Measurements from ENCODE around the gene SLC9B1.
A peak's percentile ranks its signal among the peaks of the same experiment; 100 is the strongest.
"Not testable (repeated sequence)": the region's sequence is repeated elsewhere in the genome, so short reads cannot be mapped to it uniquely, and the experiment has no call there.

Gene SLC9B1

DNA sequence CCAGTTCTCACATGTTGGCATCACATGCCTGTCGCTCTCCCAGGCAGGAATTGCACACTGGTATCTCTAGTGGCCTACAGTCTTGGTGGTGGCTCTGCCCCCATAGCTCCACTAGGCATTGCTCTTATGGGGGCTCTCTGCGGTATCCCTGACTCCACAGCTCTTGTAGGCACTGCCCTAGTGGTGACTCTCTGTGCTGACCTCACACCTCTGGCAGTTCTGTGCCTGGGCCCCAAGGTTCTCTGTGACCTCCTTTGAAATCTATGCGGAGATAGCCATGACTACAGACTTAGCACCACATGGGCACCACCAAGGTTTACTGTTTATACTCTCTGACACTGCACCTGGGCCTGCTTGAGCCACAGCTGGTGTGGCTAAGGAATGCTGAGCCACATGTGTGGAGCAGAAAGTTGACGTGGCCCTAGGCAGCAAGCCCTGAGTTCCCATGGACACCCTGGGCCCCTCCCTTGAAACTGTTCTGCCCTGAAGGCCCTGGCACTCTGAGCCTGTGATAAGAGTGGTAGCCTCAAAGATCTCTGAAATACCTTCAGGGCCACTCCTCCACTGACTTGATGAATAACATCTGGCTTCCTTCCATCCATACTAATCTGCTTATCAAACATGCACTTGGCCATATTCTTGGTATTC is 8.0 kb downstream of the SLC9B1 start:
- DNase-seq (ENCODE audit: low read depth): peak; percentile 83

GRCh38 chr4:103010804-103011203 is 8.7 kb downstream of the SLC9B1 start:
- DNase-seq (ENCODE audit: low read depth): no peak

GRCh38 chr4:103008875-103009729 is 10.4 kb downstream of the SLC9B1 start:
- peak; percentile 74 for DNase-seq (ENCODE audit: low read depth)

DNA sequence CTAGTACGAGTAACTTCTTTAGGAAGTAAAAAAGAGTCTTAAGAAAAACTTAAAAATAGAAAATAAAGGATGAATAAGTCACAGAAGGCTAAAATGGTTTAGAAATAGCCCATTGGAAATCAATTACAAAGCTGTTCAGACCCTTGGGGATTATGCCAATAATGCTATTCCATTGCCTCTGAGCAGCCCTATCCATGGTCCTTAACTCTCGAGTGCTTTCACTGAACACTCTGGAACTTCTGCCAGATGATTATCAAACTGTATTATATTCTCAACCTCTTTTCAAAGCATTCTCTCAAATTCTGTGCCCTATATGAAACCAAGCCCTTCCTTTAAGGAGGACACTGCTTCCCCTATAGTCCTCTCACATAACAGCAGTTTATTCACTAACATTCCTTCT is 17.0 kb downstream of the SLC9B1 start:
- peak; percentile 28 for DNase-seq (ENCODE audit: low read depth)

DNA sequence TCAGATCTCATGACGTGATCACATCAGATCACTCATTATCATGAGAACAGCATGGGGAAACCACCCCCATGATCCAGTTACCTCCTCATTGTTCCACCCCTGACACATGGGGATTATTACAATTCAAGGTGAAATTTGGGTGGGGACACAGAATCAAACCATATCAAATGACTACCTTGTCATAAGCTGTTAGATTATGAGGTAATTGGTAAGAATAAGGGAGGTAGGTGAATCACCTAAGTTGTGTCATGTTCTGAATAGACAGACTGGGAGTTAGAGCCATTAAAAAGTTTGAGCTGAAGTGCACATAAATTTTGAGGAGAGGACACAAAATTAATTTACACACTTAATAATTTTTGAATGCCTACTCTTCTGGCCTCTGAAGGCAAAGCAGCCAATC is 24.7 kb downstream of the SLC9B1 start:
- no peak for DNase-seq (ENCODE audit: low read depth)

GRCh38 chr4:102993985-102994384 is 25.5 kb downstream of the SLC9B1 start:
- not testable (repeated sequence) for DNase-seq (ENCODE audit: low read depth)

GRCh38 chr4:102988429-102989020 is 31.0 kb downstream of the SLC9B1 start:
- no peak for DNase-seq (ENCODE audit: low read depth)

- DNase-seq (ENCODE audit: low read depth): no peak
Measured at GRCh38 chr4:102981005-102981404, 38.5 kb downstream of the SLC9B1 start.

DNA sequence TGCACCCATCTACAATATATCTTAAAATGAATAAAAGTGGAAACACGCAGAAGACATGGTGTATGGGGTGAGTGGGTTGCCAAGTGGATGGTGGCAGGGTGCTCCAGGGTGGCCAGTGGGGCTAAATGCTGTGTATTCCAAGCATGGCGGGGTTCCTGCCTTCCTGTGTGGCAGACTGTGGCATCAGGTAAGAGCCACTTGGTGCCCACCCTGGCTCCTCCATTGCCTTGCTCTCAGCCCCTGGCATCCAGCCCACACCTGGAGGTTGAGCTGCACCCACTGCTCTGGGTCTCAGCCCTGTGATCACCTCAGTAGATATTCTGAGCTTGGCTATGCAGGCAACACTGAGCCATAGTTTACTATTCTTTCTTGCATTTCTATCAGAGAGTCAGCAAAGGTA is 57.7 kb downstream of the SLC9B1 start:
- DNase-seq (ENCODE audit: low read depth): not testable (repeated sequence)

GRCh38 chr4:102959496-102959895 is 60.0 kb downstream of the SLC9B1 start:
- DNase-seq (ENCODE audit: low read depth): no peak

DNA sequence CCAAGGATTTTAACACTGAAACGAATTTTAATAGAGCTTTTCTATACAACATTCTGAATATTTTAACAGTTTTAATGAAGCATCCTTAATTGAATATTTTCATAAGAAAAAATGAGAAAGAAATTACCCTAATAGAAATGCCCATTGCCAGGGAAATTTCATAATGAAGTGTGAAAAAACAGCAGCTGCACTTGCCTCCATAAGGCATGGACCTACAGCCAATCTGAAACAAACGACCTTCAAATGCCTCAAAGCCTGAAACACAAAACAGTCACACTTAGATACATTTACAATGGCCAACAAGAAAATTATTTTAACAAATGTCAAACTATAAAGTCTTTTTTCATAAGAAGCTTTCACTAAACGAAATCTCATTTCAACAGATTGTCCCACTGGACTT is 74.4 kb downstream of the SLC9B1 start:
- no peak for DNase-seq (ENCODE audit: low read depth)

DNA sequence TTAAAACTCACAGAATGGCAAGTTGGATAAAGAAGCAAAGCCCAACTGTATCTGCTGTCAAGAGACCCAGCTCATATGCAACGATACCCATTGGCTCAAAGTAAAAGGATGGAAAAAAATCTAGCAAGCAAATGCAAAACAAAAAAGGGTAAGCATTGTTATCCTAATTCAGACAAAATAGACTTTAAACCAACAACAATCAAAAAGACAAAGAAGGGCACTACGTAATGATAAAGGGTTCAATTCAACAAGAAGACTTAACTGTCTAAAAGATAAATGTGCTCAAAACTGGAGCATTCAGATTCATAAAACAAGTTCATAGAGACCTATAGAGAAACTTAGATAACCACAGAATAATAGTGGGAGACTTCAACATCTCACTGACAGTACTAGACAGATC is 81.4 kb downstream of the SLC9B1 start:
- not testable (repeated sequence) for DNase-seq (ENCODE audit: low read depth)

DNA sequence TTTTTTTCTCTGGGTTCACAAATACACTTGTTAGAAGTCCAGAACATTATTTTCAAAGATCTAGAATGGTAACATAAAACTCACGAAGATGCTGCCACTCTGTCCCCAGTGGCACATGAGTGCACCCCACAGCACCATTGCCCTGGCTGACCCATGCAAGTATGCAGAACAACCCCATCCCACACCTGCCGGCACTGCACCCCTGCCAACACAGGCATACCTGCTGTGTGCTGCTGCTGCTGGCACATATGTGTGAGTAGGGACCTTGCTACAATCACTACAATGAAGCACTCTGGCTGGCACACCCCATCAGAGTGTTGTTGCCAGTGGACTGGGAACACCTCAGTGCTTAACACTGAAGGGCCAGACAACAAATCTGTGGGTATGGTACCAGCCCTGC is 83.8 kb downstream of the SLC9B1 start:
- no peak for DNase-seq (ENCODE audit: low read depth)

DNA sequence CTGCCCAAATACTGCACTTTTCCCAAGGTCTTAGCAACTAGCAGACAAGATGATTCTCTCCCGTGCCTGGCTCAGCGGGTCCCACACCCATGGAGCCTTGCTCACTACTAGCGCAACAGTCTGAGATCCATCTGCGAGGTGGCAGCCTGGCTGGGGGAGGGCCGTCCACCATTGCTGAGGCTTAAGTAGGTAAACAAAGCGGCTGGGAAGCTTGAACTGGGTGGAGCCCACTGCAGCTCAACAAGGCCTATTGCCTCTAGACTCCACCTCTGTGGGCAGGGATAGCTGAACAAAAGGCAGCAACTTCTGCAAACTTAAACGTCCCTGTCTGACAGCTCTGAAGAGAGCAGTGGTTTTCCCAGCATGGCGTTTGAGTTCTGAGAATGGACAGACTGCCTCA is 99.8 kb downstream of the SLC9B1 start:
- not testable (repeated sequence) for DNase-seq (ENCODE audit: low read depth)

GRCh38 chr4:102918859-102919258 is 100.6 kb downstream of the SLC9B1 start:
- DNase-seq (ENCODE audit: low read depth): no peak

DNA sequence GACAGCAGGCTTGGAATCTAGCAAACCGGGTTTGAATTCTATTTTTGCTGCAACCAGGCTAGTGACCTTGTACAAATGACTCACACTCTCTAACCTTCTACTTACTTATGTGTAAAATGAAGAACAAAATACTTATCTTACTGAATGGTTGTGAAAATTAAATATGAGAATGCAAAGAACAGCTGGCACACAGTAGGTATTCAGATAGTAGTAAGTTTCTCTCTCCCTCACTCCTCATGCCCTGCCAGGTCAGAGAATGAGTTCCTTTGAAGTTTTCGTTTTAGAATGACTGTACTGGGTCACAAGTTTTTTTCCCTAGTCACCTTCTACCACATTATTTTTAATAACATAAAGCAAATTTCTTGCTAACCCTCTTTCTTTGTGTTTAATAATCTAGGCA is 117.7 kb downstream of the SLC9B1 start:
- peak; percentile 4 for DNase-seq (ENCODE audit: low read depth)

GRCh38 chr4:102897610-102898009 is 121.9 kb downstream of the SLC9B1 start:
- DNase-seq (ENCODE audit: low read depth): not testable (repeated sequence)

- DNase-seq (ENCODE audit: low read depth): not testable (repeated sequence)
Measured at GRCh38 chr4:102896547-102896946, 123.0 kb downstream of the SLC9B1 start.

DNA sequence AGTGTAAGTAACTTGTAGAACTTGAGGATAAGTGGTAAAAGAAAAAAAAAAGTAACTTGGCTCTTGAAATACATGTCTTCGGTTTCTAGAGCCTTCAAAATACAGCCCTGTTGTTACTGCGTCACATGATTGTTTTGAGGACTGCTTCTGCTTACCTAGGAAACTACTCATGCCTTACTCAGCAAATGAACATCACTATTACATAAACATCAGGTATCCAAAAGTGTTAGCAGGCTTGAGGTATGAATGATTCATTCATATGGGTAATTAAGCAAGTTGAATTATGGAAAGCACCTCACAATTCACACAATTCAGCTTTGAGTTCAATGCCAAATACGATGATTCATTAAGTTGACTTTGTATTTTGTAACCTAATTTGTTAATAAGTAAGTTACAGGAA is 129.6 kb downstream of the SLC9B1 start:
- DNase-seq (ENCODE audit: low read depth): not testable (repeated sequence)

GRCh38 chr4:102888570-102888969 is 130.9 kb downstream of the SLC9B1 start:
- not testable (repeated sequence) for DNase-seq (ENCODE audit: low read depth)

DNA sequence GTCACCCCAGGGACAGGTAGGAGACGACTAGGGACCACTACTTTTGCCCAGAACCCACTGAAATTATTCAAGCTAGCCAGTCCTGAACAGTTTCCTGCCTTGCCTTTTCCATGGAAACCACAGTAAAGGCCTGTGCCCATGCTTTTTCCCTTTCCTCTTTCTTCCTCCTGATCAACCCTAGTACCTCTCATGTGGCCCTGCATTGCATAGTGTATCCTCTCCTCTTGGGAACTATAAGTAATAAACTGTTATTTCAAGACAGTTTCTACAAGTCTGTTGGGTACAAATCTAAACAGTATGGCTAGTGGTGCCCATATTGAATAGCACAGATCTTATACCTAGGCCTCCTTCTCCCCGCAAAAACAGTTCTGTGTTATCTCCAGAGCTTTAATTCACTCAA is 136.2 kb downstream of the SLC9B1 start:
- DNase-seq (ENCODE audit: low read depth): no peak

- DNase-seq (ENCODE audit: low read depth): no peak
Measured at GRCh38 chr4:102881343-102881742, 138.2 kb downstream of the SLC9B1 start.

GRCh38 chr4:102878901-102879300 is 140.6 kb downstream of the SLC9B1 start:
- DNase-seq (ENCODE audit: low read depth): peak; percentile 13
